Liver (tissue), 3 donors: Measurements from ENCODE around the gene STAT1.

Source experiments
- CTCF ChIP-seq: fragments of 150-350 bp; IDR thresholded peaks from 2 replicates; pipeline ENCODE4 v1.5.1; 2017; ENCODE audit warnings: improper control_type of control experiment, low read depth, low read length; ENCODE audit not compliant: missing input control
- GABPA ChIP-seq, 2 donors: IDR thresholded peaks in 1 of 2; conservative IDR thresholded peaks in 1 of 2; 2 replicates each; pipeline ENCODE4 v1.6.1; 2016; ENCODE audit warnings: antibody characterized with exemption in 2 of 2, mild to moderate bottlenecking in 1 of 2, moderate library complexity in 1 of 2
- JUND ChIP-seq, 2 donors: IDR thresholded peaks; 2 replicates each; pipeline ENCODE4 v1.6.1; 2016; ENCODE audit warnings: antibody characterized with exemption in 2 of 2
- donor health status: healthy.
- donor health status: healthy.

DNA sequence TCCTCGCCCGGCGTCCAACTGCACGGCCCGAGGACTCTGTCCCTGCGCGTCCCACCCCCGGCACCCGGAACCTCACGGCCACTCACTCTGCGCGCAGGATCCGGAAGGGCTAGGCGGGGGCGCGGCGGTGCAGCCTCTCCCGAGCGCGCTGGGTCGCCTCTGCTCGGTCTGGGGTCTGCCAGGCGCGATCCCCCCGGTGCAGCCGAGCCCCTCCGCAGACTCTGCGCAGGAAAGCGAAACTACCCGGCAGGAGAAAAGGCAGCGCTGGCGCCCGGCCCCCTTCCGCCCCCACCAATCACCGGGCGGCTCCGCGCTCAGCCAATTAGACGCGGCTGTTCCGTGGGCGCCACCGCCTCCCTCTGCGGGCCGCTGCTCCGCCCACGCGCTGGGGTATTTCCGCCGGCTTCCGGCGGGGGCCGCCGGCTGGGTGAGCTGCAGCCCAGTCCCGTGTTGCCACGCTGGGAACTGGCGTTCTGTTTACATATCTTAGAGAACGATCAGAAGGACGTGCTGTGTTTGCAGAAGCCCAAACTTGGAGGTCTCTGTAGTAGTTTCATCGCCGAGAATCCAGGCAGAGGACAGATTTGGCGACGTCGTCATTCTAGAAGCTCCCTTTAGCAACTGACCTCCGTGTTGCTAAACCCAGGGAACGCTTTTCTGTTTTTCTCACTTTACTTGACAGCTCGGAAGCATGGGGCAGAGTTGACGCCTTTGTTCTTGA, at the start of gene STAT1:
- TF ChIP-seq JUND (IDR thresholded peaks at IDR 0.05), result peak in 1 of 2 donors; percentile 31
- peak; percentile 14 for TF ChIP-seq CTCF
- peak; percentile 55 to 90 for TF ChIP-seq GABPA (IDR thresholded peaks at IDR 0.05 in 1 of 2, conservative IDR thresholded peaks at IDR 0.05 in 1 of 2)
